Esophagus muscularis mucosa (tissue), 4 donors: ENCODE data around the gene PPP2R3B.

Source experiments
- CTCF ChIP-seq, 3 experiments: fragments of 200-600 bp in 2 of 3; fragments of 450-650 bp in 1 of 3; sonication (generic) in 2 of 3; IDR thresholded peaks; one replicate each; pipeline ENCODE4 v1.5.1; 2017 to 2019; ENCODE audit warnings: antibody characterized with exemption in 3 of 3, mild to moderate bottlenecking in 2 of 3, moderate library complexity in 1 of 3
- EP300 ChIP-seq: sonication (generic); formaldehyde crosslinking; IDR thresholded peaks from one replicate; pipeline ENCODE4 v1.6.1; 2017; ENCODE audit warnings: antibody characterized with exemption
- POLR2A ChIP-seq: fragments of 450-650 bp; IDR thresholded peaks from one replicate; pipeline ENCODE4 v1.6.1; 2017; ENCODE audit warnings: antibody characterized with exemption, moderate library complexity, mild to moderate bottlenecking, low read depth
- POLR2AphosphoS5 ChIP-seq, 2 donors: sonication (generic); formaldehyde crosslinking; IDR thresholded peaks; one replicate each; pipeline ENCODE4 v1.6.1; 2017; ENCODE audit warnings: antibody characterized with exemption in 2 of 2

DNA sequence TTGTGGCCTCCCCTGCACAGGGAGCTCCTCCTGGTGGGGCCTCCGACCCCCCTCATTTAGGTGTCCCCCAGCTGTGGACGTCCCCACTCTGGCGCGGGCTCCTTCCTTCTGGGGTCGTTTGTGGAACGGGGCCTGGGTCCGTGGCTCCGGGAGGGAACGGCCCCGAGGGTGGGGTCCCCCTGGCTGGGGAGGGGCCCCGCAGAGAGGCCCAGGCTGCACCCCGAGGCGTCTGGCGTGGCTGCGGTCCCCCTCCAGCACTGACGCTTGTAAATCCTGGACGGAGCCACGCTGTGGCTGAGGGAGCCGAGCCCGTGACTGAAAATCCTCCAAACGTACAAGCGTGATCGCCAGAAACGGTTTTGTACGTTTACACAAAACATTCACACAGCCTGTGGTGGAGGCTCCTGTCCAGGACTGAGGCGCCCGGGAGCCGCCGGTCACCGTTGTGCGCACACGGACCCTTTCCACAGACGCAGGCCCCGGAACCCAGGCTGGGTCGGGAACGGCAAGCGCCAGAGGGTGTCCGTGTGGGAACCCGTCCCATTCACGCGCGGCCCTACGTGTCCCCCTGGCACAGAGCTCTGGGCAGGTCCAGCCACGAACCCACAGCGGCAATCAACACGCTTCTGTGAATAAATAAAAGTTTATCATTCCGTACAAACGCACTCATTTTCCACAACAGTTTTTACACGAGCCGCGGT, 52.9 kb downstream of the PPP2R3B start:
- no peak for TF ChIP-seq POLR2A
- TF ChIP-seq CTCF (IDR thresholded peaks at IDR 0.05): no peak
- TF ChIP-seq EP300: no peak
- no peak for TF ChIP-seq POLR2AphosphoS5 (IDR thresholded peaks at IDR 0.05)
